Lung (tissue), 12 donors: ENCODE data around the gene HOXB3. TPM values are rescaled to one million over a fixed set of nuclear protein-coding genes. Genes with fewer than 3 reads are reported as not detected.

Experiments used
- ATAC-seq: fragments of 200-7000 bp; cut with Tn5 transposase; one replicate; pipeline ENCODE4 v1.9.1; 2020; ENCODE audit warnings: moderate number of reproducible peaks; ENCODE audit not compliant: insufficient read depth, low FRiP score
- DNase-seq, 3 donors: peaks; one replicate each; pipeline ENCODE4 v3.0.0-alpha.2; 2013 to 2017
- H3K27ac ChIP-seq, 2 donors: one replicate each; pipeline ENCODE4 v1.5.1; 2013; ENCODE audit warnings: mild to moderate bottlenecking in 2 of 2, moderate library complexity in 2 of 2, control low read depth in 1 of 2, inconsistent platforms in 1 of 2, low read depth in 1 of 2, low read length in 1 of 2
- H3K27me3 ChIP-seq, 3 donors: one replicate each; pipeline ENCODE4 v1.5.1; 2013; ENCODE audit warnings: low read length in 2 of 3; ENCODE audit not compliant: control insufficient read depth in 3 of 3, insufficient read depth in 3 of 3
- H3K36me3 ChIP-seq, 4 donors: one replicate each; pipeline ENCODE4 v1.5.1; 2013; ENCODE audit warnings: low read length in 4 of 4, mild to moderate bottlenecking in 1 of 4, moderate library complexity in 1 of 4; ENCODE audit not compliant: control insufficient read depth in 4 of 4, insufficient read depth in 4 of 4
- H3K4me1 ChIP-seq, 5 donors: one replicate each; pipeline ENCODE4 v1.5.1; 2013; ENCODE audit warnings: low read length in 5 of 5, mild to moderate bottlenecking in 2 of 5, moderate library complexity in 1 of 5; ENCODE audit not compliant: control insufficient read depth in 5 of 5, insufficient read depth in 5 of 5
- H3K4me3 ChIP-seq: one replicate; pipeline ENCODE4 v1.5.1; 2013; ENCODE audit warnings: mild to moderate bottlenecking, control low read depth, moderate library complexity
- H3K9ac ChIP-seq, 2 donors: one replicate each; pipeline ENCODE4 v1.5.1; 2013; ENCODE audit warnings: low read length in 2 of 2, control low read depth in 1 of 2; ENCODE audit not compliant: insufficient read depth in 1 of 2
- H3K9me3 ChIP-seq, 4 donors: one replicate each; pipeline ENCODE4 v1.5.1; 2013; ENCODE audit warnings: low read length in 3 of 4, mild to moderate bottlenecking in 1 of 4, moderate library complexity in 1 of 4; ENCODE audit not compliant: control insufficient read depth in 4 of 4, insufficient read depth in 3 of 4
- WGBS, 2 donors: extraction: QIAGEN DNeasy Blood & Tissue Kit; methylation state at CpG; one replicate each; pipeline ENCODE4 v1.1.7; 2013; 5-methylcytosine and 5-hydroxymethylcytosine counted together
- polyA plus RNA-seq, 2 donors: library from polyadenylated mRNA; stranded (reverse); fragments of 200-250 nt; gene quantifications; one replicate each; pipeline ENCODE4 v1.2.1, GENCODE V29; 2013
- total RNA-seq, 2 donors: library from RNA; depleted of rRNA in 1 of 2; stranded (reverse); fragments of >200 nt in 1 of 2; gene quantifications; one replicate each; pipeline ENCODE4 v1.2.1, GENCODE V29; 2014 to 2021
- TF ChIP-seq, protein P1 (sequence below): IDR thresholded peaks from 2 replicates; pipeline ENCODE4 v1.5.1; 2012; ENCODE audit warnings: mild to moderate bottlenecking; ENCODE audit errors: control extremely low read depth, extremely low read depth
- donor health status: control.
- donor health status: control.
- donor health status: Bipolar disorder and iron deficiency.
- donor health status: healthy.
- donor health status: DM: yes; HTN: yes; CAD: no.

Gene HOXB3
- total and polyA plus RNA-seq, 4 donors, result 1.9 to 21.1 (median 6.7) TPM

DNA sequence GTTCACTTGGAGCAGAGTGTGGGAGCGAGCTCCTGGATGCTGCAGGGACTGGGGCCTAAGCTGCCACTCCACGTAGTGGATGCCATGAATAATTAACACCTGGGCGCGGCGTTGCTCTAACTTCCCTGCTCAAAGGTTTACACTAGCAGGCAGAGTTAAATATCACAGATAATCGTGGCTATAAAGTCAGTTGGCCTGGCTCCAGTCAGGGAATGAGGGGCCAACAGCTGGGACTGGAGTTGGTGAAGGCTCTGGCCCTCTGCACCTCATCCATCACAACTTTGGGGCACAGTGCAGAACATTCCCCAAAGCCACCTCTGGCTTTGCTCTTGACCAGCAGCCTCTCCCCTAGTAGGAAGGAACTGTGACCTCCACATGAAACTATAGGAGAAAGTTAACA is 22.8 kb downstream of the HOXB3 start:
- TF ChIP-seq, protein P1, sequence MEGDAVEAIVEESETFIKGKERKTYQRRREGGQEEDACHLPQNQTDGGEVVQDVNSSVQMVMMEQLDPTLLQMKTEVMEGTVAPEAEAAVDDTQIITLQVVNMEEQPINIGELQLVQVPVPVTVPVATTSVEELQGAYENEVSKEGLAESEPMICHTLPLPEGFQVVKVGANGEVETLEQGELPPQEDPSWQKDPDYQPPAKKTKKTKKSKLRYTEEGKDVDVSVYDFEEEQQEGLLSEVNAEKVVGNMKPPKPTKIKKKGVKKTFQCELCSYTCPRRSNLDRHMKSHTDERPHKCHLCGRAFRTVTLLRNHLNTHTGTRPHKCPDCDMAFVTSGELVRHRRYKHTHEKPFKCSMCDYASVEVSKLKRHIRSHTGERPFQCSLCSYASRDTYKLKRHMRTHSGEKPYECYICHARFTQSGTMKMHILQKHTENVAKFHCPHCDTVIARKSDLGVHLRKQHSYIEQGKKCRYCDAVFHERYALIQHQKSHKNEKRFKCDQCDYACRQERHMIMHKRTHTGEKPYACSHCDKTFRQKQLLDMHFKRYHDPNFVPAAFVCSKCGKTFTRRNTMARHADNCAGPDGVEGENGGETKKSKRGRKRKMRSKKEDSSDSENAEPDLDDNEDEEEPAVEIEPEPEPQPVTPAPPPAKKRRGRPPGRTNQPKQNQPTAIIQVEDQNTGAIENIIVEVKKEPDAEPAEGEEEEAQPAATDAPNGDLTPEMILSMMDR, result no peak
- WGBS, 2 donors, result 50 to 65% methylated on average over 6 of the region's 6 CpGs
- ATAC-seq (no peak), DNase-seq (peak; percentile 70 to 87 (median 85))
- Histone ChIP-seq H3K9ac (peak overlapping the region in 1 of 2 donors; percentile 96), H3K27me3 (peaks cover 4 to 66% (median 4%) of the 10 kb centered on the region in 3 donors), H3K36me3 (peaks cover 0 to 23% (median 2%) of the 10 kb centered on the region in 4 donors), H3K4me1 (peaks cover 0 to 83% (median 19%) of the 10 kb centered on the region in 5 donors), H3K9me3 (peaks cover 0 to 3% (median 0%) of the 10 kb centered on the region in 4 donors), H3K4me3 (no peak overlapping the region), H3K27ac (peak overlapping the region in 1 of 2 donors; percentile 4)

DNA sequence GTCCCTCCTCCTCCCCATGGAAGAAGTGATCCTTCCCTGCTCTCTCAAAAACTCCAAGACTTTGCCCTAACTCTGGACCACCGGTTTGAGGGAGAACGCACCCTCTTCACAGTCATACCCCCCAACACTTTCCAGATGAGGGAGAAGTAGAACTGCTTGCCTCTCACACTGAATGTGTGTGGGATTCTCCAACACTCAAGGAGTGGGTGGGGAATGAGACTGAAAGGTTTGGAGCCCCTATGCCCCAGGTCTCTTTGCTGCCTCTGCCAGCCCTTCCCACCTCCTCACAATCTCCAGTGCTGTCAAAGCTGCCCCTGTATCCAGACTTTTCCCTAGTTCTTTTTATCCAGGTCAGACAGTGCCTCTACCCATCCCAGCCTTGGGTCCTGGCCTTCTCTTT is 23.3 kb downstream of the HOXB3 start:
- WGBS, 2 donors, result 47 to 48% methylated on average over 2 of the region's 2 CpGs
- no peak for DNase-seq
- H3K4me1 ChIP-seq, result peaks cover 0 to 83% (median 21%) of the 10 kb centered on the region in 5 donors
- H3K4me3 ChIP-seq, result no peak overlapping the region
- H3K9me3 ChIP-seq, result peaks cover 0 to 3% (median 0%) of the 10 kb centered on the region in 4 donors
- no peak for ATAC-seq
- peaks cover 4 to 64% (median 4%) of the 10 kb centered on the region in 3 donors for H3K27me3 ChIP-seq
- TF ChIP-seq, protein P1, result no peak
- no peak overlapping the region for H3K27ac ChIP-seq
- peak overlapping the region in 1 of 2 donors; percentile 96 for H3K9ac ChIP-seq
- peaks cover 0 to 19% (median 4%) of the 10 kb centered on the region in 4 donors for H3K36me3 ChIP-seq

DNA sequence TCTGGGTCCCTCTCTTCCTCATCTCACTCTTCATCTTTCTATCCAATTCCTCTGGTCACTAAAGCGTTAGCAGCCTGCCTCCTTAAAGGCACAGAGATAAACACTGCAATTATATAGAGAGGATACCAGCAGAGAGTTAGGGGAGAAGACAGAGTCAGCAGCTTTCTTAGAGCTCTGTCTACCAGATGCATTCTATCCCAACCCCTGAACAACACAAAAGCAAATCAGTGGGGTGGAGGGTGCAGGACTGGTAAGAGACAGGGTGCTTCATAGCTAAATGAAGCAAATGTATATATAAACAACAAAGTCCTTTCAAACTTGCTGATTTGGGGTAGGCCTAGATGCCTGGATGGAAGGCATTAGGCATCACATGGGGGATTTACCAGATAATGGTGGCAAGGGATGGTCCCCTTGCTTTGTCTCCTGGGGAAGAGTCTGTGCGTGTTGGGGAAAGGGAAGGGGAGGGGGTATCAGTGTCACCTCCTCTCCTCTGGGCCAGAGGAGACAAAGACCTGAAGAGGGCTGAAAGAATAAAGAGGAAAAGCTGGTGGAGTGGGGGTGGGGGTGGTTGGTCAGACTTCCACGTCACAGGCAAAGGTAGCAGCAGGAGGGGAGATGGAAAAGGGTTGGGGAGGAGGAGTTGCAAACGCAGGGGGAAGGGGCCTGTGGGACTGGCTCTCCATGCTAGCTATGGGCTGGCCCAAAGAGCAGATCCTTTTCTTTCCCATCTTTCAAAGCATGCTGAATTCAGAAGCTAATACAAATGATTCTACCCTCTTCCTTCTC is 23.9 kb downstream of the HOXB3 start:
- H3K36me3 ChIP-seq, result peaks cover 0 to 24% (median 5%) of the 10 kb centered on the region in 4 donors
- TF ChIP-seq, protein P1, result no peak
- H3K9ac ChIP-seq, result peak overlapping the region; percentile 31 to 96
- peaks cover 4 to 64% (median 4%) of the 10 kb centered on the region in 3 donors for H3K27me3 ChIP-seq
- H3K27ac ChIP-seq, result no peak overlapping the region
- H3K9me3 ChIP-seq, result peaks cover 0 to 3% (median 0%) of the 10 kb centered on the region in 4 donors
- no peak overlapping the region for H3K4me3 ChIP-seq
- ATAC-seq (no peak), DNase-seq (peak in 1 of 3 donors; percentile 82)
- peaks cover 0 to 83% (median 21%) of the 10 kb centered on the region in 5 donors for H3K4me1 ChIP-seq
- 57 to 72% methylated on average over 4 of the region's 4 CpGs for WGBS, 2 donors
